H1 (cell line): ENCODE data around the gene MED16. TPM values are rescaled to one million over a fixed set of nuclear protein-coding genes. Genes with fewer than 3 reads are reported as not detected.

Source experiments
- MAFK ChIP-seq: IDR thresholded peaks from 2 replicates; pipeline ENCODE4 v1.6.1; 2012; ENCODE audit warnings: low read depth, mild to moderate bottlenecking, improper control_type of control experiment, low read length
- YY1 ChIP-seq: IDR thresholded peaks from 2 replicates; pipeline ENCODE4 v1.6.1; 2011; ENCODE audit warnings: low read depth, mild to moderate bottlenecking, low read length
- polyA plus RNA-seq, 7 experiments: library from polyadenylated mRNA; depleted of rRNA in 3 of 7; stranded (reverse) in 5 of 7; unstranded in 2 of 7; fragments of >200 nt in 5 of 7; fragments of 200-250 nt in 2 of 7; gene quantifications; 1 replicate in 5 of 7; 2 replicates in 1 of 7; 4 replicates in 1 of 7; pipeline versions ENCODE4 v1.2.1 to v1.2.3, GENCODE V29; 2011 to 2013; ENCODE audit warnings: missing spikeins in 2 of 7, mixed read lengths in 2 of 7
- total RNA-seq: library from RNA; stranded (reverse); fragmentation: NEBNext Ultra II Directional; extraction: Animal tissue kit (Norgen Biotek cat#: 25700); gene quantifications from 2 replicates; pipeline ENCODE4 v1.2.1, GENCODE V29; 2021
- TF ChIP-seq, protein P1 (sequence below): IDR thresholded peaks from 2 replicates; pipeline ENCODE4 v1.6.1; 2011; ENCODE audit warnings: low read length, improper control_type of control experiment

MED16 gene
- total and polyA plus RNA-seq, 2 of the 8 experiments (the other 6 are each of a cell fraction or from before 2014, with no cell fraction given), result 51.0 to 67.2 TPM

DNA sequence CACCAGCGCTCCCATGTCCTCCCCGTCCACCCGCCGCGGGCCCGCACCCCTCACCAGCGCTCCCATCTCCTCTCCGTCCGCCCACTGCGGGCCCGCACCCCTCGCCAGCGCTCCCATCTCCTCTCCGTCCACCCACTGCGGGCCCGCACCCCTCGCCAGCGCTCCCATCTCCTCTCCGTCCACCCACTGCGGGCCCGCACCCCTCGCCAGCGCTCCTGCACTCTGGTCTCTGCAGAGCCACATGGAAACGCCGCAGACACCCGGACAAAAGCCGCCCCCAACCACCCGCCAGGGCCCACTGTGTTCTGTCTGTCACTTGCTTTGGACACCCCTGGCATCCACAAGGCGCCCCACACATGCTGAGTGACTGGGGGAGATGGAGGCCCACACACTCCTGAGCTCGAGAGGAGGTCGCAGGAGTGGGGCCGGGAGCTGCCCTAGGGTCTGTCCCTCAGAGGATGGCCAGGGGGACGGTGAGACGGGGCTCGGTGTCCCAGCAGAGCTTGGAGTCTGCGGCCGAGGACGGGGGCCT is 26.2 kb downstream of the MED16 start (continued):
- TF ChIP-seq, protein P1, sequence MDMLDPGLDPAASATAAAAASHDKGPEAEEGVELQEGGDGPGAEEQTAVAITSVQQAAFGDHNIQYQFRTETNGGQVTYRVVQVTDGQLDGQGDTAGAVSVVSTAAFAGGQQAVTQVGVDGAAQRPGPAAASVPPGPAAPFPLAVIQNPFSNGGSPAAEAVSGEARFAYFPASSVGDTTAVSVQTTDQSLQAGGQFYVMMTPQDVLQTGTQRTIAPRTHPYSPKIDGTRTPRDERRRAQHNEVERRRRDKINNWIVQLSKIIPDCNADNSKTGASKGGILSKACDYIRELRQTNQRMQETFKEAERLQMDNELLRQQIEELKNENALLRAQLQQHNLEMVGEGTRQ, result no peak
- TF ChIP-seq YY1, result no peak
- no peak for TF ChIP-seq MAFK
